GM12878 (cell line): ENCODE data around the gene SNX12. TPM values are rescaled to one million over a fixed set of nuclear protein-coding genes. Genes with fewer than 3 reads are reported as not detected.

Source experiments
- BRCA1 ChIP-seq: IDR thresholded peaks from 2 replicates; pipeline ENCODE4 v1.6.1; 2011; ENCODE audit warnings: low read depth, low read length, improper control_type of control experiment
- CBFB ChIP-seq: IDR thresholded peaks from 2 replicates; pipeline ENCODE4 v1.6.1; 2016; ENCODE audit warnings: antibody characterized with exemption, low read depth
- CBX5 ChIP-seq: sonication (generic); IDR thresholded peaks from 2 replicates; pipeline ENCODE4 v1.6.1; 2016; ENCODE audit warnings: low read depth, moderate library complexity, mild to moderate bottlenecking, inconsistent platforms
- EGR1 ChIP-seq, 2 experiments: IDR thresholded peaks; 1 replicate in 1 of 2; 2 replicates in 1 of 2; pipeline ENCODE4 v1.6.1; 2011 to 2012; ENCODE audit warnings: low read depth in 2 of 2, low read length in 2 of 2, borderline replicate concordance in 1 of 2, mild to moderate bottlenecking in 1 of 2, moderate library complexity in 1 of 2
- EP300 ChIP-seq, 2 experiments: fragments of 150-350 bp in 1 of 2; IDR thresholded peaks; 2 replicates each; pipeline ENCODE4 v1.6.1; 2011 to 2012; ENCODE audit warnings: low read depth in 2 of 2, low read length in 2 of 2, borderline replicate concordance in 1 of 2, improper control_type of control experiment in 1 of 2, inconsistent platforms in 1 of 2; ENCODE audit not compliant: control insufficient read depth in 1 of 2
- ETV6 ChIP-seq, 2 experiments: fragments of 450-650 bp in 1 of 2; IDR thresholded peaks in 1 of 2; conservative IDR thresholded peaks in 1 of 2; 2 replicates each; pipeline ENCODE4 v1.6.1; 2014; ENCODE audit warnings: antibody characterized with exemption in 1 of 2, borderline replicate concordance in 1 of 2, low read depth in 1 of 2, mild to moderate bottlenecking in 1 of 2, moderate library complexity in 1 of 2
- GABPA ChIP-seq: IDR thresholded peaks from 2 replicates; pipeline ENCODE4 v1.6.1; 2014; ENCODE audit warnings: antibody characterized with exemption, low read depth, mild to moderate bottlenecking, inconsistent platforms
- HDAC6 ChIP-seq: fragments of 200-600 bp; sonication (generic); IDR thresholded peaks from one replicate; pipeline ENCODE4 v1.8.0; 2017; ENCODE audit warnings: antibody characterized with exemption; ENCODE audit not compliant: unreplicated experiment
- IKZF1 ChIP-seq: fragments of 450-650 bp; conservative IDR thresholded peaks from 2 replicates; pipeline ENCODE4 v1.6.1; 2017; ENCODE audit warnings: antibody characterized with exemption, mild to moderate bottlenecking
- MEF2A ChIP-seq: IDR thresholded peaks from 2 replicates; pipeline ENCODE4 v1.6.1; 2011; ENCODE audit warnings: low read depth, mild to moderate bottlenecking, low read length, moderate library complexity; ENCODE audit not compliant: insufficient read depth
- MTA2 ChIP-seq: fragments of 450-650 bp; IDR thresholded peaks from 2 replicates; pipeline ENCODE4 v1.6.1; 2016; ENCODE audit warnings: low read depth, mild to moderate bottlenecking, moderate library complexity
- NFIC ChIP-seq: IDR thresholded peaks from 2 replicates; pipeline ENCODE4 v1.6.1; 2012; ENCODE audit warnings: low read depth, mild to moderate bottlenecking, inconsistent platforms, low read length, moderate library complexity
- NR2C1 ChIP-seq: fragments of 450-650 bp; IDR thresholded peaks from 2 replicates; pipeline ENCODE4 v1.6.1; 2017; ENCODE audit warnings: antibody characterized with exemption, mild to moderate bottlenecking, moderate library complexity
- POU2F2 ChIP-seq: IDR thresholded peaks from 3 replicates; pipeline ENCODE4 v1.6.1; 2011; ENCODE audit warnings: low read depth, mild to moderate bottlenecking, low read length, borderline replicate concordance
- RELA ChIP-seq: fragments of 450-650 bp; IDR thresholded peaks from 2 replicates; pipeline ENCODE4 v1.8.0; 2014; ENCODE audit warnings: borderline replicate concordance; ENCODE audit not compliant: partially characterized antibody
- STAT1 ChIP-seq: fragments of 450-650 bp; conservative IDR thresholded peaks from 2 replicates; pipeline ENCODE4 v1.6.1; 2014; ENCODE audit warnings: antibody characterized with exemption, mild to moderate bottlenecking
- TAF1 ChIP-seq: IDR thresholded peaks from 2 replicates; pipeline ENCODE4 v1.6.1; 2011; ENCODE audit warnings: mild to moderate bottlenecking, low read depth, low read length, borderline replicate concordance
- TBL1XR1 ChIP-seq: IDR thresholded peaks from 2 replicates; pipeline ENCODE4 v1.6.1; 2012; ENCODE audit warnings: low read depth, low read length, improper control_type of control experiment
- ZBED1 ChIP-seq: IDR thresholded peaks from 2 replicates; pipeline ENCODE4 v1.6.1; 2016; ENCODE audit warnings: borderline replicate concordance
- polyA plus RNA-seq, 11 experiments: library from polyadenylated mRNA; depleted of rRNA in 4 of 11; unstranded in 6 of 11; stranded (reverse) in 5 of 11; fragments of >200 nt; fragmentation: Nextera tagmentation in 4 of 11; fragmentation: Illumina TruSeq in 1 of 11; extraction: Ambion mirVana in 4 of 11; extraction: Trizol in 1 of 11; gene quantifications; 1 replicate in 1 of 11; 2 replicates in 10 of 11; pipeline versions ENCODE4 v1.2.1 to v1.2.3, GENCODE V29; 2011 to 2016; ENCODE audit warnings: inconsistent platforms in 2 of 11, missing spikeins in 2 of 11, low read depth in 1 of 11
- total RNA-seq, 4 experiments: library from RNA; depleted of rRNA in 3 of 4; stranded (reverse); fragments of >200 nt in 3 of 4; fragmentation: Illumina TruSeq in 1 of 4; extraction: Trizol in 1 of 4; gene quantifications; 2 replicates each; pipeline versions ENCODE4 v1.2.1 to v1.2.3, GENCODE V29; 2013 to 2021
- TF ChIP-seq, protein P1 (sequence below): fragments of 450-650 bp; IDR thresholded peaks from 2 replicates; pipeline ENCODE4 v1.6.1; 2017; ENCODE audit warnings: mild to moderate bottlenecking, moderate library complexity
- TF ChIP-seq, protein P2 (sequence below): IDR thresholded peaks from 2 replicates; pipeline ENCODE4 v1.6.1; 2011; ENCODE audit warnings: borderline replicate concordance, low read depth, mild to moderate bottlenecking, moderate library complexity, low read length; ENCODE audit not compliant: insufficient read depth, poor library complexity, severe bottlenecking

The SNX12 gene
- total and polyA plus RNA-seq, 10 of the 15 experiments (the other 5 are each of a cell fraction or from before 2014, with no cell fraction given) = 4.4 to 50.4 (median 34.2) TPM

DNA sequence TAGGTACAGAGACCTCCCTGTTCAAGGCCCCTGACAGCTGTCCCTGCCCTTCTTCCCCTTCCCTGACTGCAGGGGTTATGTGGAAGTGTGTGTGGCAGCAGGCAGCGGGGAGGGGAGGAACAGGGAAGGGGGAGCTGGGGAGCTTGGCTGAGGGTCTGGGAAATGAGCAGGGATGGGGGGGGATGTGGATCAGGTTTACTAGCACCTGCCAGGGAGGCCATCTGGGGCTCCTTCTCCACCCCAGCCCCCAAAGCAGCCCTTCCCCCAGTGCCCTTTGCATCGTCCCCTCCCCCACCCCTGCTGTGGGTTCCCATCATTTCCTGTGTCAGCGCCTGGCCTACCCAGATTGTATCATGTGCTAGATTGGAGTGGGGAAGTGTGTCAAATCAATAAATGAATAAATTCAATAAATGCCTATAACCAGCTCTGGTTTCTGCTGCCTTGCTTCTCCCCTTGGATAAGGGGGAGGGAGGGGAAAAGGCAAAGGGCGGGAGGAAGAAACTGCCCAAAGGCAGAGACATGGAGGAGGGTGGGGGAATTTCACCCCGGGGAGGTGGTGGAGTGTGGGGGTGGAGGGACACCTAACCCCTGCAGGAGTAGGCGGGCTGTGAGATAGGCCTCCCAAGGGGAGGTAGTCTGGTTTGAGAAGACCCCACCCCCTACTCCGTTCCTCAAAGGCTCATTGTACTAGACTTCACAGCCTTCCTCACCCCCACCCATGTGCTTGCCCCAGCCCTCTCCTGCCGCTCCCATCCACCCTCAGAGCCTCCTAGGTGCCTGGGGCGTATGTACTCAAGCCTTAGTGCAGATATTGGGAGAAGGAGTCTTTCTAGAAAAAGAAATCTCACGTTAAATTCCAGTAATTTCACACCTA lies 35.2 kb upstream of the SNX12 start (continued):
- peak; percentile 26 to 43; a peak in 1 of 4 replicates for TF ChIP-seq EP300 (IDR thresholded peaks at IDR 0.05; ENCODE audit: borderline replicate concordance in 1 of 2, control insufficient read depth in 1 of 2, low read depth in 2 of 2, low read length in 2 of 2)
- no peak for TF ChIP-seq GABPA
- TF ChIP-seq NFIC = peak; percentile 55; the same call in 1 of the 2 replicates
- TF ChIP-seq TAF1 = no peak
- no peak for TF ChIP-seq HDAC6
- TF ChIP-seq, protein P1, sequence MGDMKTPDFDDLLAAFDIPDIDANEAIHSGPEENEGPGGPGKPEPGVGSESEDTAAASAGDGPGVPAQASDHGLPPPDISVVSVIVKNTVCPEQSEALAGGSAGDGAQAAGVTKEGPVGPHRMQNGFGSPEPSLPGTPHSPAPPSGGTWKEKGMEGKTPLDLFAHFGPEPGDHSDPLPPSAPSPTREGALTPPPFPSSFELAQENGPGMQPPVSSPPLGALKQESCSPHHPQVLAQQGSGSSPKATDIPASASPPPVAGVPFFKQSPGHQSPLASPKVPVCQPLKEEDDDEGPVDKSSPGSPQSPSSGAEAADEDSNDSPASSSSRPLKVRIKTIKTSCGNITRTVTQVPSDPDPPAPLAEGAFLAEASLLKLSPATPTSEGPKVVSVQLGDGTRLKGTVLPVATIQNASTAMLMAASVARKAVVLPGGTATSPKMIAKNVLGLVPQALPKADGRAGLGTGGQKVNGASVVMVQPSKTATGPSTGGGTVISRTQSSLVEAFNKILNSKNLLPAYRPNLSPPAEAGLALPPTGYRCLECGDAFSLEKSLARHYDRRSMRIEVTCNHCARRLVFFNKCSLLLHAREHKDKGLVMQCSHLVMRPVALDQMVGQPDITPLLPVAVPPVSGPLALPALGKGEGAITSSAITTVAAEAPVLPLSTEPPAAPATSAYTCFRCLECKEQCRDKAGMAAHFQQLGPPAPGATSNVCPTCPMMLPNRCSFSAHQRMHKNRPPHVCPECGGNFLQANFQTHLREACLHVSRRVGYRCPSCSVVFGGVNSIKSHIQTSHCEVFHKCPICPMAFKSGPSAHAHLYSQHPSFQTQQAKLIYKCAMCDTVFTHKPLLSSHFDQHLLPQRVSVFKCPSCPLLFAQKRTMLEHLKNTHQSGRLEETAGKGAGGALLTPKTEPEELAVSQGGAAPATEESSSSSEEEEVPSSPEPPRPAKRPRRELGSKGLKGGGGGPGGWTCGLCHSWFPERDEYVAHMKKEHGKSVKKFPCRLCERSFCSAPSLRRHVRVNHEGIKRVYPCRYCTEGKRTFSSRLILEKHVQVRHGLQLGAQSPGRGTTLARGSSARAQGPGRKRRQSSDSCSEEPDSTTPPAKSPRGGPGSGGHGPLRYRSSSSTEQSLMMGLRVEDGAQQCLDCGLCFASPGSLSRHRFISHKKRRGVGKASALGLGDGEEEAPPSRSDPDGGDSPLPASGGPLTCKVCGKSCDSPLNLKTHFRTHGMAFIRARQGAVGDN = peak; percentile 17; the same call in 1 of the 2 replicates
- peak; percentile 36 for TF ChIP-seq IKZF1
- TF ChIP-seq POU2F2 = no peak
- 0 out of 2 replicates have a peak, but pooled peaks have one; percentile 34 for TF ChIP-seq TBL1XR1
- no peak for TF ChIP-seq BRCA1
- peak; percentile 50 for TF ChIP-seq MTA2
- no peak for TF ChIP-seq CBFB
- TF ChIP-seq NR2C1 = no peak
- TF ChIP-seq EGR1 (IDR thresholded peaks at IDR 0.05; ENCODE audit: borderline replicate concordance in 1 of 2, low read depth in 2 of 2, low read length in 2 of 2) = peak in 1 of 2 experiments; percentile 87; a peak in 2 of 3 replicates
- TF ChIP-seq, protein P2, sequence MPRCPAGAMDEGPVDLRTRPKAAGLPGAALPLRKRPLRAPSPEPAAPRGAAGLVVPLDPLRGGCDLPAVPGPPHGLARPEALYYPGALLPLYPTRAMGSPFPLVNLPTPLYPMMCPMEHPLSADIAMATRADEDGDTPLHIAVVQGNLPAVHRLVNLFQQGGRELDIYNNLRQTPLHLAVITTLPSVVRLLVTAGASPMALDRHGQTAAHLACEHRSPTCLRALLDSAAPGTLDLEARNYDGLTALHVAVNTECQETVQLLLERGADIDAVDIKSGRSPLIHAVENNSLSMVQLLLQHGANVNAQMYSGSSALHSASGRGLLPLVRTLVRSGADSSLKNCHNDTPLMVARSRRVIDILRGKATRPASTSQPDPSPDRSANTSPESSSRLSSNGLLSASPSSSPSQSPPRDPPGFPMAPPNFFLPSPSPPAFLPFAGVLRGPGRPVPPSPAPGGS = no peak
- TF ChIP-seq MEF2A = no peak
- no peak for TF ChIP-seq STAT1
- TF ChIP-seq ZBED1 = no peak
- no peak for TF ChIP-seq ETV6 (conservative IDR thresholded peaks at IDR 0.05 in 1 of 2, IDR thresholded peaks at IDR 0.05 in 1 of 2; ENCODE audit: borderline replicate concordance in 1 of 2, low read depth in 1 of 2)
- no peak for TF ChIP-seq RELA
- TF ChIP-seq CBX5 = no peak
